Measurements from ENCODE around the gene LGALS7B. TPM values are rescaled to one million over a fixed set of nuclear protein-coding genes. Genes with fewer than 3 reads are reported as not detected.

The LGALS7B gene
- total and polyA plus RNA-seq, 2 experiments from 2014 or later, result 2.4 to 6.6 TPM

DNA sequence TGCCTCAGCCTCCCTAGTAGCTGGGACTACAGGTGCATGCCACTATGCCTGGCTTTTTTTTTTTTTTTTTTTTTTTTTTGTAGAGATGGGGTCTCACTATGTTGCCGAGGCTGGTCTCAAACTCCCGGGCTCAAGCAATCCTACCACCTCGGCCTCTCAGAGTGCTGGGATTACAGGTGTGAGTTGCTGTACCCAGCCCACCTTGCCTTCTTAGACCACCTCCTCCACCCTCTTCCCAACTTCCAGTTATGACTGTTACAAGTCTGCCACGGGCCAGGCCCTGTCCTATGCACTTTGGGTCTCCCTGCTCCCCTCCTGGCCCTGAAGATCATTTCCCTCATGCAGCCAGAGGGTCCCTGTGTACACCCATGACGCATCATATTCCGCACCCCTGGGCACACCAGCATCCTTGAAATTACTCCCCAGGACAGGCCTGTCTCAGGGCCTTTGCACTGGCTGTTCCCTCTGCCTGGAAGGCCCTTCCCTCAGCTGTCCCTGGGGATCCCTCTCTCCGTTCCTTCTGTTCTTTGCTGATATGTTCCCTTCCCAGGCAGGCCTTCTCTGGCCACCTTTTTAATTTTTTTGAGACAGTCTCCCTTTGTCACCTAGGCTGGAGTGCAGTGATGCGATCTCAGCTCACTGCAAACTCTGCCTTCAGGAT is 20.7 kb downstream of the LGALS7B start (continued):
- TF ChIP-seq, protein P1, sequence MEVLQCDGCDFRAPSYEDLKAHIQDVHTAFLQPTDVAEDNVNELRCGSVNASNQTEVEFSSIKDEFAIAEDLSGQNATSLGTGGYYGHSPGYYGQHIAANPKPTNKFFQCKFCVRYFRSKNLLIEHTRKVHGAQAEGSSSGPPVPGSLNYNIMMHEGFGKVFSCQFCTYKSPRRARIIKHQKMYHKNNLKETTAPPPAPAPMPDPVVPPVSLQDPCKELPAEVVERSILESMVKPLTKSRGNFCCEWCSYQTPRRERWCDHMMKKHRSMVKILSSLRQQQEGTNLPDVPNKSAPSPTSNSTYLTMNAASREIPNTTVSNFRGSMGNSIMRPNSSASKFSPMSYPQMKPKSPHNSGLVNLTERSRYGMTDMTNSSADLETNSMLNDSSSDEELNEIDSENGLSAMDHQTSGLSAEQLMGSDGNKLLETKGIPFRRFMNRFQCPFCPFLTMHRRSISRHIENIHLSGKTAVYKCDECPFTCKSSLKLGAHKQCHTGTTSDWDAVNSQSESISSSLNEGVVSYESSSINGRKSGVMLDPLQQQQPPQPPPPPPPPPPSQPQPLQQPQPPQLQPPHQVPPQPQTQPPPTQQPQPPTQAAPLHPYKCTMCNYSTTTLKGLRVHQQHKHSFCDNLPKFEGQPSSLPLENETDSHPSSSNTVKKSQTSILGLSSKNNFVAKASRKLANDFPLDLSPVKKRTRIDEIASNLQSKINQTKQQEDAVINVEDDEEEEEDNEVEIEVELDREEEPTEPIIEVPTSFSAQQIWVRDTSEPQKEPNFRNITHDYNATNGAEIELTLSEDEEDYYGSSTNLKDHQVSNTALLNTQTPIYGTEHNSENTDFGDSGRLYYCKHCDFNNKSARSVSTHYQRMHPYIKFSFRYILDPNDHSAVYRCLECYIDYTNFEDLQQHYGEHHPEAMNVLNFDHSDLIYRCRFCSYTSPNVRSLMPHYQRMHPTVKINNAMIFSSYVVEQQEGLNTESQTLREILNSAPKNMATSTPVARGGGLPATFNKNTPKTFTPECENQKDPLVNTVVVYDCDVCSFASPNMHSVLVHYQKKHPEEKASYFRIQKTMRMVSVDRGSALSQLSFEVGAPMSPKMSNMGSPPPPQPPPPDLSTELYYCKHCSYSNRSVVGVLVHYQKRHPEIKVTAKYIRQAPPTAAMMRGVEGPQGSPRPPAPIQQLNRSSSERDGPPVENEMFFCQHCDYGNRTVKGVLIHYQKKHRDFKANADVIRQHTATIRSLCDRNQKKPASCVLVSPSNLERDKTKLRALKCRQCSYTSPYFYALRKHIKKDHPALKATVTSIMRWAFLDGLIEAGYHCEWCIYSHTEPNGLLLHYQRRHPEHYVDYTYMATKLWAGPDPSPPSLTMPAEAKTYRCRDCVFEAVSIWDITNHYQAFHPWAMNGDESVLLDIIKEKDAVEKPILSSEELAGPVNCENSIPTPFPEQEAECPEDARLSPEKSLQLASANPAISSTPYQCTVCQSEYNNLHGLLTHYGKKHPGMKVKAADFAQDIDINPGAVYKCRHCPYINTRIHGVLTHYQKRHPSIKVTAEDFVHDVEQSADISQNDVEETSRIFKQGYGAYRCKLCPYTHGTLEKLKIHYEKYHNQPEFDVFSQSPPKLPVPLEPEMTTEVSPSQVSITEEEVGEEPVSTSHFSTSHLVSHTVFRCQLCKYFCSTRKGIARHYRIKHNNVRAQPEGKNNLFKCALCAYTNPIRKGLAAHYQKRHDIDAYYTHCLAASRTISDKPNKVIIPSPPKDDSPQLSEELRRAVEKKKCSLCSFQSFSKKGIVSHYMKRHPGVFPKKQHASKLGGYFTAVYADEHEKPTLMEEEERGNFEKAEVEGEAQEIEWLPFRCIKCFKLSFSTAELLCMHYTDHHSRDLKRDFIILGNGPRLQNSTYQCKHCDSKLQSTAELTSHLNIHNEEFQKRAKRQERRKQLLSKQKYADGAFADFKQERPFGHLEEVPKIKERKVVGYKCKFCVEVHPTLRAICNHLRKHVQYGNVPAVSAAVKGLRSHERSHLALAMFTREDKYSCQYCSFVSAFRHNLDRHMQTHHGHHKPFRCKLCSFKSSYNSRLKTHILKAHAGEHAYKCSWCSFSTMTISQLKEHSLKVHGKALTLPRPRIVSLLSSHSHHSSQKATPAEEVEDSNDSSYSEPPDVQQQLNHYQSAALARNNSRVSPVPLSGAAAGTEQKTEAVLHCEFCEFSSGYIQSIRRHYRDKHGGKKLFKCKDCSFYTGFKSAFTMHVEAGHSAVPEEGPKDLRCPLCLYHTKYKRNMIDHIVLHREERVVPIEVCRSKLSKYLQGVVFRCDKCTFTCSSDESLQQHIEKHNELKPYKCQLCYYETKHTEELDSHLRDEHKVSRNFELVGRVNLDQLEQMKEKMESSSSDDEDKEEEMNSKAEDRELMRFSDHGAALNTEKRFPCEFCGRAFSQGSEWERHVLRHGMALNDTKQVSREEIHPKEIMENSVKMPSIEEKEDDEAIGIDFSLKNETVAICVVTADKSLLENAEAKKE (CRISPR knock-in tag; IDR thresholded peaks at IDR 0.05), result no peak
- no peak for TF ChIP-seq ZNF114 (CRISPR knock-in tag; IDR thresholded peaks at IDR 0.05)
- TF ChIP-seq, protein P2, sequence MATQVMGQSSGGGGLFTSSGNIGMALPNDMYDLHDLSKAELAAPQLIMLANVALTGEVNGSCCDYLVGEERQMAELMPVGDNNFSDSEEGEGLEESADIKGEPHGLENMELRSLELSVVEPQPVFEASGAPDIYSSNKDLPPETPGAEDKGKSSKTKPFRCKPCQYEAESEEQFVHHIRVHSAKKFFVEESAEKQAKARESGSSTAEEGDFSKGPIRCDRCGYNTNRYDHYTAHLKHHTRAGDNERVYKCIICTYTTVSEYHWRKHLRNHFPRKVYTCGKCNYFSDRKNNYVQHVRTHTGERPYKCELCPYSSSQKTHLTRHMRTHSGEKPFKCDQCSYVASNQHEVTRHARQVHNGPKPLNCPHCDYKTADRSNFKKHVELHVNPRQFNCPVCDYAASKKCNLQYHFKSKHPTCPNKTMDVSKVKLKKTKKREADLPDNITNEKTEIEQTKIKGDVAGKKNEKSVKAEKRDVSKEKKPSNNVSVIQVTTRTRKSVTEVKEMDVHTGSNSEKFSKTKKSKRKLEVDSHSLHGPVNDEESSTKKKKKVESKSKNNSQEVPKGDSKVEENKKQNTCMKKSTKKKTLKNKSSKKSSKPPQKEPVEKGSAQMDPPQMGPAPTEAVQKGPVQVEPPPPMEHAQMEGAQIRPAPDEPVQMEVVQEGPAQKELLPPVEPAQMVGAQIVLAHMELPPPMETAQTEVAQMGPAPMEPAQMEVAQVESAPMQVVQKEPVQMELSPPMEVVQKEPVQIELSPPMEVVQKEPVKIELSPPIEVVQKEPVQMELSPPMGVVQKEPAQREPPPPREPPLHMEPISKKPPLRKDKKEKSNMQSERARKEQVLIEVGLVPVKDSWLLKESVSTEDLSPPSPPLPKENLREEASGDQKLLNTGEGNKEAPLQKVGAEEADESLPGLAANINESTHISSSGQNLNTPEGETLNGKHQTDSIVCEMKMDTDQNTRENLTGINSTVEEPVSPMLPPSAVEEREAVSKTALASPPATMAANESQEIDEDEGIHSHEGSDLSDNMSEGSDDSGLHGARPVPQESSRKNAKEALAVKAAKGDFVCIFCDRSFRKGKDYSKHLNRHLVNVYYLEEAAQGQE (IDR thresholded peaks at IDR 0.05; ENCODE audit: unreplicated experiment), result no peak
